Fibroblast of lung (primary cell): Measurements from ENCODE around the gene CDK11B.
"Not testable (repeated sequence)": the region's sequence is repeated elsewhere in the genome, so short reads cannot be mapped to it uniquely, and the experiment has no call there.

ENCODE experiments used
- CTCF ChIP-seq, 2 donors: IDR thresholded peaks in 1 of 2; conservative IDR thresholded peaks in 1 of 2; 1 replicate in 1 of 2; 2 replicates in 1 of 2; pipeline ENCODE4 v1.5.1; 2011 to 2012; ENCODE audit warnings: low read length in 2 of 2, control low read depth in 1 of 2, inconsistent platforms in 1 of 2, low read depth in 1 of 2, mild to moderate bottlenecking in 1 of 2
- EZH2 ChIP-seq: IDR thresholded peaks from 2 replicates; pipeline ENCODE4 v1.5.1; 2012; ENCODE audit warnings: low read length, control low read depth, mild to moderate bottlenecking; ENCODE audit errors: missing control alignments

- TF ChIP-seq CTCF (conservative IDR thresholded peaks at IDR 0.05 in 1 of 2, IDR thresholded peaks at IDR 0.05 in 1 of 2; ENCODE audit: low read depth in 1 of 2, low read length in 2 of 2); EZH2: not testable (repeated sequence)
Measured at GRCh38 chr1:1675218-1675617, 16.4 kb upstream of the CDK11B start.
